NB4 (cell line): ENCODE measurements around the gene C1orf94.

Experiments used
- DNase-seq: peaks from one replicate; pipeline ENCODE4 v3.0.0; 2010; ENCODE audit warnings: low read depth
- H3K4me3 ChIP-seq: one replicate; pipeline ENCODE4 v1.5.1; 2011; ENCODE audit warnings: mild to moderate bottlenecking, low read depth, low read length, moderate library complexity
- CTCF ChIP-seq: IDR thresholded peaks from one replicate; pipeline ENCODE4 v1.5.1; 2012; ENCODE audit warnings: low read depth, low read length
- MAX ChIP-seq: IDR thresholded peaks from 2 replicates; pipeline ENCODE4 v1.6.1; 2011; ENCODE audit warnings: low read depth, low read length
- MYC ChIP-seq: IDR thresholded peaks from 2 replicates; pipeline ENCODE4 v1.6.1; 2011; ENCODE audit warnings: low read depth, low read length
- POLR2A ChIP-seq: IDR thresholded peaks from 2 replicates; pipeline ENCODE4 v1.6.1; 2011; ENCODE audit warnings: mild to moderate bottlenecking; ENCODE audit not compliant: insufficient read length; ENCODE audit errors: extremely low read depth

Gene C1orf94

DNA sequence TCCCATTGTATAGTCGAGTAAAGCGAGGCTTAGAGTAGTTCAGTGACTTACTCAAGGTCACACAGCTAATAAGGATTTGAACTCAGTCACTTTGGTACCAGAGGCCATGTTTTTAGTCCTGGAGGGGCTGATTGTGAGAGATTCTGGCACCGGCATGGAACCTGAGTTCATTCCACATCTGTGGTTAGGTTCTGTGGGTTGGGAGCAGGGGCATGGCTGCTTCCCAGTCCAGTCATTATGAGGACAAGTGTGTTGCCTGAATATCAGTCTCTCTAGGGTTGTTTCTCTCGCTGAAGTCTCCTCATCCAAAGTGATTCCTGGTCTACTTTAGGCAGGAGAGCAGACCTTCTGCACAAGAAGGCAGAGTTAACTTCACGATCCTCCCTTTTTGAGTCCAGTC lies 90.6 kb downstream of the C1orf94 start:
- no peak for TF ChIP-seq CTCF
- no peak for TF ChIP-seq MAX
- TF ChIP-seq POLR2A = no peak
- no peak for TF ChIP-seq MYC
- DNase-seq = no peak
- H3K4me3 ChIP-seq = no peak overlapping the region

GRCh38 chr1:34268311-34268954 lies 91.7 kb downstream of the C1orf94 start:
- DNase-seq = no peak
- no peak overlapping the region for H3K4me3 ChIP-seq
- TF ChIP-seq CTCF (no peak), MAX (no peak), POLR2A (no peak), MYC (no peak)
